ENCODE data around the gene CYLD.

The CYLD gene

GRCh38 chr16:50741781-50742575 lies at the start of gene CYLD:
Gene CYLD (plus strand): TSS chr16:50742086. CDS start chr16:50749699, 7,613 bp downstream.
- FAIRE-seq, result no peak
- DNase-seq (ENCODE audit: insufficient read length, low spot score), result peak; percentile 73
- no peak for TF ChIP-seq CTCF (IDR thresholded peaks at IDR 0.05; ENCODE audit: insufficient read depth, missing control alignments)

- TF ChIP-seq CTCF (IDR thresholded peaks at IDR 0.05; ENCODE audit: insufficient read depth, missing control alignments), result no peak
- no peak for DNase-seq (ENCODE audit: insufficient read length, low spot score)
- FAIRE-seq, result no peak
Measured at GRCh38 chr16:50692644-50692998, 49.3 kb upstream of the CYLD start.

GRCh38 chr16:50692999-50693781 lies 48.7 kb upstream of the CYLD start, which contains the start of gene NOD2:
Gene NOD2 (plus strand): TSS chr16:50693606. CDS start chr16:50699496, 5,890 bp downstream.
- DNase-seq (ENCODE audit: insufficient read length, low spot score) (no peak), FAIRE-seq (no peak)
- no peak for TF ChIP-seq CTCF (IDR thresholded peaks at IDR 0.05; ENCODE audit: insufficient read depth, missing control alignments)

GRCh38 chr16:50694206-50694605 lies 47.7 kb upstream of the CYLD start:
- DNase-seq (ENCODE audit: insufficient read length, low spot score) (no peak), FAIRE-seq (no peak)
- TF ChIP-seq CTCF (IDR thresholded peaks at IDR 0.05; ENCODE audit: insufficient read depth, missing control alignments), result no peak

GRCh38 chr16:50695017-50696000 lies 46.6 kb upstream of the CYLD start:
- no peak for TF ChIP-seq CTCF (IDR thresholded peaks at IDR 0.05; ENCODE audit: insufficient read depth, missing control alignments)

GRCh38 chr16:50696126-50696525 lies 45.8 kb upstream of the CYLD start:
- DNase-seq (ENCODE audit: insufficient read length, low spot score) (no peak), FAIRE-seq (no peak)
- no peak for TF ChIP-seq CTCF (IDR thresholded peaks at IDR 0.05; ENCODE audit: insufficient read depth, missing control alignments)

More at GRCh38 chr16:50695017-50696000, 46.6 kb upstream of the CYLD start:
- FAIRE-seq (no peak), DNase-seq (ENCODE audit: insufficient read length, low spot score) (no peak)

Measured in D721Med (cell line).